ENCODE data around the gene INPP5A.

DNA sequence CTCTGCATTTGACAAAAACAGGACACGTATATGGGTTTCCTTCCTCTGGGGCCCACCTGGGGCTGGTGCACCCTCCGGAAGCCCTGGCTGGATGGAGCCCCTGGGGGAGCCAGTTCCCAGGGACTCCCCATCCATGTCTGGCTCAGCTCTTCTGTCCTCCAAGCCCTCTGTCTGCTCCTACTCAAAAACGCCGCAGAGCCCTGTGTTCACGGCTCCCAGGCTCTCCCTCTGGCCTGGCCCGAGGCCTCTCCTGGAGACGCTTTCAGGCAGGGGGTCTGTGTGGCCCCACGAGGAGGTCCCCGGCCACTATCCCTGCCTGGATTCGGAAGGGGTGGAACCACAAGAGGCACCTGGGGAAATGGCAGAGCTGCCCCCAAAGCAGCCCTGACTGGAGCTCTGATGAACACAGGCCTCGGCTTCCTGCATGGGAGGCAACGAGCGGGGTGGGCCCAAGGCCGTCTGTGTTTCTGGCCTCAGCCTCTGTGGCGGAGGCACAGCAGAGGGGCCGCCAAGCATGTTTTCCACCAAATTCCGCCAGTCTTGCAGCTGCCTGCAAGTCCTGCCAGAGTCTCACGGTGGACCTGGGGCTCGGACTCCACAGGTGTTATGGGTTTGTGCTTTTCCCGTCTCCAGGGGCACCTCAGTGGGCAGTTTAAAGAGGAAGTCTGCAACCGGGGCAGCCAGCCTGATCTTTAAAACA, 22.6 kb upstream of the INPP5A start:
- TF ChIP-seq, protein P1, sequence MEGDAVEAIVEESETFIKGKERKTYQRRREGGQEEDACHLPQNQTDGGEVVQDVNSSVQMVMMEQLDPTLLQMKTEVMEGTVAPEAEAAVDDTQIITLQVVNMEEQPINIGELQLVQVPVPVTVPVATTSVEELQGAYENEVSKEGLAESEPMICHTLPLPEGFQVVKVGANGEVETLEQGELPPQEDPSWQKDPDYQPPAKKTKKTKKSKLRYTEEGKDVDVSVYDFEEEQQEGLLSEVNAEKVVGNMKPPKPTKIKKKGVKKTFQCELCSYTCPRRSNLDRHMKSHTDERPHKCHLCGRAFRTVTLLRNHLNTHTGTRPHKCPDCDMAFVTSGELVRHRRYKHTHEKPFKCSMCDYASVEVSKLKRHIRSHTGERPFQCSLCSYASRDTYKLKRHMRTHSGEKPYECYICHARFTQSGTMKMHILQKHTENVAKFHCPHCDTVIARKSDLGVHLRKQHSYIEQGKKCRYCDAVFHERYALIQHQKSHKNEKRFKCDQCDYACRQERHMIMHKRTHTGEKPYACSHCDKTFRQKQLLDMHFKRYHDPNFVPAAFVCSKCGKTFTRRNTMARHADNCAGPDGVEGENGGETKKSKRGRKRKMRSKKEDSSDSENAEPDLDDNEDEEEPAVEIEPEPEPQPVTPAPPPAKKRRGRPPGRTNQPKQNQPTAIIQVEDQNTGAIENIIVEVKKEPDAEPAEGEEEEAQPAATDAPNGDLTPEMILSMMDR (IDR thresholded peaks at IDR 0.05) = no peak
- no peak for TF ChIP-seq EP300 (IDR thresholded peaks at IDR 0.05)

All from upper lobe of left lung (tissue), 4 donors.